Gastrocnemius medialis (tissue), 4 donors: ENCODE results near the gene AXL. TPM values are rescaled to one million over a fixed set of nuclear protein-coding genes. Genes with fewer than 3 reads are reported as not detected.
A peak's percentile ranks its signal among the peaks of the same experiment; 100 is the strongest.
"Not testable (repeated sequence)": the region's sequence is repeated elsewhere in the genome, so short reads cannot be mapped to it uniquely, and the experiment has no call there.

Source experiments
- ATAC-seq, 2 donors: fragments of 150-250 bp; one replicate each; pipeline ENCODE4 v1.9.1; 2016
- DNase-seq, 2 donors: peaks; one replicate each; pipeline ENCODE4 v3.0.0-alpha.2; 2019
- H3K27ac ChIP-seq, 4 donors: fragments of 200-600 bp; sonication (generic); 1 replicate in 1 of 4; 2 replicates in 3 of 4; pipeline ENCODE4 v1.5.1; 2016 to 2018; ENCODE audit warnings: mild to moderate bottlenecking in 2 of 4, moderate library complexity in 1 of 4
- H3K27me3 ChIP-seq, 3 donors: fragments of 200-600 bp; sonication (generic) in 2 of 3; 1 replicate in 1 of 3; 2 replicates in 2 of 3; pipeline versions ENCODE4 v1.5.1 to v1.6.0; 2016 to 2019; ENCODE audit warnings: mild to moderate bottlenecking in 1 of 3, moderate library complexity in 1 of 3
- H3K36me3 ChIP-seq, 2 donors: fragments of 200-600 bp; sonication (generic) in 1 of 2; one replicate each; pipeline ENCODE4 v1.5.1; 2017 to 2018
- H3K4me1 ChIP-seq, 2 donors: fragments of 200-600 bp; sonication (generic) in 1 of 2; one replicate each; pipeline ENCODE4 v1.5.1; 2016 to 2017; ENCODE audit warnings: mild to moderate bottlenecking in 2 of 2
- H3K4me3 ChIP-seq, 4 donors: fragments of 200-600 bp; sonication (generic) in 3 of 4; 1 replicate in 1 of 4; 2 replicates in 3 of 4; pipeline ENCODE4 v1.5.1; 2016 to 2019; ENCODE audit warnings: mild to moderate bottlenecking in 2 of 4
- H3K9me3 ChIP-seq, 3 donors: fragments of 200-600 bp; sonication (generic) in 2 of 3; 1 replicate in 1 of 3; 2 replicates in 2 of 3; pipeline ENCODE4 v1.5.1; 2016 to 2019
- POLR2A ChIP-seq, 2 donors: fragments of 450-650 bp; IDR thresholded peaks; one replicate each; pipeline ENCODE4 v1.6.1; 2017; ENCODE audit warnings: antibody characterized with exemption in 2 of 2, mild to moderate bottlenecking in 2 of 2, moderate library complexity in 2 of 2
- in situ Hi-C, 4 donors: fragments of 200-750 bp; cut with MboI; loops; one replicate each; pipeline versions ENCODE4 v1.15.0 to v1.8.0; 2017; ENCODE audit warnings: low sequenced_read_pairs in 4 of 4
- intact Hi-C: fragments of 100-400 bp; cut with DNase I; formaldehyde crosslinking; loops from one replicate; pipeline ENCODE4 v1.15.1; 2023; ENCODE audit warnings: low total_unique reads
- total RNA-seq, 4 donors: library from RNA; depleted of rRNA; stranded (reverse); fragments of >200 nt; gene quantifications; one replicate each; pipeline versions ENCODE4 v1.1.0 to v1.2.3, GENCODE V29; 2016
- TF ChIP-seq, protein P1 (sequence below), 5 experiments: fragments of 450-650 bp in 3 of 5; fragments of 200-600 bp in 2 of 5; sonication (generic) in 2 of 5; IDR thresholded peaks in 4 of 5; conservative IDR thresholded peaks in 1 of 5; 1 replicate in 4 of 5; 2 replicates in 1 of 5; pipeline ENCODE4 v1.5.1; 2016 to 2019; ENCODE audit warnings: antibody characterized with exemption in 5 of 5, mild to moderate bottlenecking in 3 of 5, moderate library complexity in 3 of 5

The AXL gene
- total RNA-seq, 4 donors from 2014 or later, result 17.4 to 49.2 (median 37.4) TPM

DNA sequence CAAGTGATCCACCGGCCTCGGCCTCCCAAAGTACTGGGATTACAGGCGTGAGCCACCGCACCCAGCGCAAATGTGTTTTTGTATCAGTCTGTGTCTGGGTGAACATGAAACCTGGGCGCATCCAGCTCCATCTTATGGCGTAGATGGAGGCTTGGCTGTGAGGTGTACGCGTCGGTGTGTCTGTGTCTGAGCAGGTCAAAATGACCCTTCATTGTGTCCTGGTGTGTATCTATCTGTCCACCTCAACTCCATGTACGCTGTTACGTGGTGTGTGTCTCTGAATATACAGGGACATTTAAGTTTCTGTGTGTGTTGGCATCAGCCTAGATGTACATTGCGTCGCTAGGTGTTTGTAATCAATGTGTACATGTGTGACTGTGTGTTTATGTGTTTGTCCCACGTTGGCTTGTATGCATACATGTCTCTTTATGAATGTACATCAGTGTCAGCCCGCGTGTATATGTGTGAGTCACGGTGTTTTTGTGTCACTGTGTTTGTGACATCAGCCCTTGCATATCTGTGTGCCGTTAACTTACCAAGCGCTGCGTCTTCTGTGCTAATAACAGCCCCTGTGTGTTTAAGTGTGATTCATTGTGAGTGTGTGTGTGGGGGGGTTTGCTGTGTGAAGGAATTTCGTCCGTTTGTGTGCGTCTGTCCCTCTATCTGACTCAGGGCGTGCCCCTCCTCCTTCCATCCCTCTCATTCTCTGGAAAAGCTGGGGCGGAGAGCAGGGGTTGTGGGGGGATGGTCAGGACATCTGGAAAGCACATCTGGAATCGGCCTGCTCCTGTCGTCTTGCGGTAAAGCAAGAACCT, 6.4 kb downstream of the AXL start:
- H3K27me3 ChIP-seq, result peaks cover 0 to 15% (median 14%) of the 10 kb centered on the region in 3 donors
- TF ChIP-seq POLR2A (IDR thresholded peaks at IDR 0.05), result peak in 1 of 2 donors; percentile 13
- TF ChIP-seq, protein P1, sequence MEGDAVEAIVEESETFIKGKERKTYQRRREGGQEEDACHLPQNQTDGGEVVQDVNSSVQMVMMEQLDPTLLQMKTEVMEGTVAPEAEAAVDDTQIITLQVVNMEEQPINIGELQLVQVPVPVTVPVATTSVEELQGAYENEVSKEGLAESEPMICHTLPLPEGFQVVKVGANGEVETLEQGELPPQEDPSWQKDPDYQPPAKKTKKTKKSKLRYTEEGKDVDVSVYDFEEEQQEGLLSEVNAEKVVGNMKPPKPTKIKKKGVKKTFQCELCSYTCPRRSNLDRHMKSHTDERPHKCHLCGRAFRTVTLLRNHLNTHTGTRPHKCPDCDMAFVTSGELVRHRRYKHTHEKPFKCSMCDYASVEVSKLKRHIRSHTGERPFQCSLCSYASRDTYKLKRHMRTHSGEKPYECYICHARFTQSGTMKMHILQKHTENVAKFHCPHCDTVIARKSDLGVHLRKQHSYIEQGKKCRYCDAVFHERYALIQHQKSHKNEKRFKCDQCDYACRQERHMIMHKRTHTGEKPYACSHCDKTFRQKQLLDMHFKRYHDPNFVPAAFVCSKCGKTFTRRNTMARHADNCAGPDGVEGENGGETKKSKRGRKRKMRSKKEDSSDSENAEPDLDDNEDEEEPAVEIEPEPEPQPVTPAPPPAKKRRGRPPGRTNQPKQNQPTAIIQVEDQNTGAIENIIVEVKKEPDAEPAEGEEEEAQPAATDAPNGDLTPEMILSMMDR (IDR thresholded peaks at IDR 0.05 in 4 of 5, conservative IDR thresholded peaks at IDR 0.05 in 1 of 5), result no peak
- DNase-seq (peak; percentile 44 to 60), ATAC-seq (peak; percentile 70 to 80)
- intact Hi-C loops, result loop anchor here (1.0 kb wide), 1 partner anchor 37 kb away; no protein-coding TSS in a partner anchor
- peak overlapping the region; percentile 41 to 60 (median 56) for H3K4me3 ChIP-seq
- in situ Hi-C loops, result no loop called here
- no peaks in the 10 kb centered on the region for H3K36me3 ChIP-seq
- H3K4me1 ChIP-seq, result peaks cover 6 to 10% of the 10 kb centered on the region in 2 donors
- no peaks in the 10 kb centered on the region for H3K9me3 ChIP-seq
- peak overlapping the region; percentile 68 to 80 (median 76) for H3K27ac ChIP-seq

DNA sequence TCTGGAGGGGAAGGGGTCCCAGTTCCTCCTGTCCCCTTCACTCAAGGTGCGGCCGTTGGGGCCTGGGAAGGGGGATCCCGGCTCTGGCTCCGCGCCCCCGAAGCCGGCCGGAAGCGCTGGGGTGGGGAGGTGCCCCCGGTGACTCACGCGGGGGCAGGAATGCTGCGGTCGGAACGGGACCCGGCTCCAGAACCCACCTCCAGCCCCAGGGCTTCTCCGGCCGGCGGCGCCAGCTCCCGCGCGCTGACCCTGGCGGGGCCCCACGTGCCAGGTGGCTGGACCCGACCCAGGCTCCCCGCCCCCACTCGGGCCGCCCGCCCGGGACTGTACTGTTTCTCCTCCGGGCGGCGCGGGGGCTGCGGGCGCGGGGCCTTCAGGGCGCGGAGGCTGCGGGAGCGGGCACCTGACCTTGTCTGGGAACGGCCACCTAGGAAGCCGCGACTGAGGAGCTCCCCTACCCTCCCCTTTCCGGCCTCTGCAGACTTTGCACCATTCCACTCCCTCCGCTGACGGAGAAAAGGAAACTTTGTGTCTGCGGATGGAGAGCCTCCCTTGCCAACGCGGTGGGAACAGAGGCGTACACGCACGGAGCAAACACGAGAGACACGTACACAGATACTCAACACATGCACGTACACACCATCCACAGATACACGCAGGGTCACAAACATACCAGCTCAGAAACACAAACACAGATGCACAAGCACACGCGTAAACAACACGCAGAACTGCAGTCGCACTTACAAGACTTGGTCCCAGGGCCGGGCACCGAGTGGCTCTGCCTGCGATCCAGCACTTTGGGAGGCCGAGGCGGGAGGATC, 7.2 kb downstream of the AXL start:
- DNase-seq (peak in 1 of 2 donors; percentile 52), ATAC-seq (peak; percentile 54 to 70)
- H3K9me3 ChIP-seq, result no peaks in the 10 kb centered on the region
- H3K27ac ChIP-seq, result peak overlapping the region; percentile 68 to 80 (median 76)
- intact Hi-C loops, result loop anchor here (1.0 kb wide), 1 partner anchor 36 kb away; no protein-coding TSS in a partner anchor
- H3K4me1 ChIP-seq, result peaks cover 6 to 10% of the 10 kb centered on the region in 2 donors
- H3K4me3 ChIP-seq, result peak overlapping the region; percentile 41 to 60 (median 56)
- in situ Hi-C loops, result no loop called here
- peaks cover 0 to 11% (median 11%) of the 10 kb centered on the region in 3 donors for H3K27me3 ChIP-seq
- H3K36me3 ChIP-seq, result no peaks in the 10 kb centered on the region
- TF ChIP-seq POLR2A (IDR thresholded peaks at IDR 0.05), result no peak
- TF ChIP-seq, protein P1 (IDR thresholded peaks at IDR 0.05 in 4 of 5, conservative IDR thresholded peaks at IDR 0.05 in 1 of 5), result peak in 2 of 5 experiments; percentile 13 to 20

DNA sequence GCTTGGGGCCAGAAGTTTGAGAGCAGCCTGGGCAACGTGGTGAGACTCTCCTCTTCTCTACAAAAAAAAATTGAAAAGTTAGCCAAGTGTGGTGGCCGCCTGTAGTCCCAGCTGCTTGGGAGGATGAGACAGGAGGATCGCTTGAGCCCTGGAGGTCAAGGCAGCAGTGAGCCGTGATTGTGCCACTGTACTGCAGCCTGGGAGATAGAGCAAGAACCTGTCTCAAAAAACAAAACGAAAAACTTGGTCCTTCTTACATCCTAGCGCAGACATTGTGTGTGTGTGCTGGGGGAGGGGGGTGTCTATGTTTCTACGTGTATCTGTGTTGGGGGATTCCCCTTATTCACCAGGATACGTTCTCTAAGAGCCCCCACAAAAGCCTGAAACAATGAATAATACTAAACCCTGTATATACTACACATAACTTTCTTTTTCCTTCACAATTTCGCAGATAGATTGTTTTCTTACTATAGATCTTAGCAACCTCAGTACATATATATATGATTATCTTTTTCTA, 7.9 kb downstream of the AXL start:
- DNase-seq (no peak), ATAC-seq (no peak)
- in situ Hi-C loops (no loop called here), intact Hi-C loops (loop anchor here (1.0 kb wide), 1 partner anchor 35 kb away; no protein-coding TSS in a partner anchor)
- Histone ChIP-seq H3K36me3 (no peaks in the 10 kb centered on the region), H3K27me3 (peaks cover 0 to 13% (median 11%) of the 10 kb centered on the region in 3 donors), H3K27ac (peak overlapping the region; percentile 68 to 80 (median 76)), H3K4me3 (peak overlapping the region; percentile 41 to 60 (median 56)), H3K9me3 (no peaks in the 10 kb centered on the region), H3K4me1 (peaks cover 6 to 10% of the 10 kb centered on the region in 2 donors)
- TF ChIP-seq, protein P1 (IDR thresholded peaks at IDR 0.05 in 4 of 5, conservative IDR thresholded peaks at IDR 0.05 in 1 of 5), result no peak
- no peak for TF ChIP-seq POLR2A (IDR thresholded peaks at IDR 0.05)

DNA sequence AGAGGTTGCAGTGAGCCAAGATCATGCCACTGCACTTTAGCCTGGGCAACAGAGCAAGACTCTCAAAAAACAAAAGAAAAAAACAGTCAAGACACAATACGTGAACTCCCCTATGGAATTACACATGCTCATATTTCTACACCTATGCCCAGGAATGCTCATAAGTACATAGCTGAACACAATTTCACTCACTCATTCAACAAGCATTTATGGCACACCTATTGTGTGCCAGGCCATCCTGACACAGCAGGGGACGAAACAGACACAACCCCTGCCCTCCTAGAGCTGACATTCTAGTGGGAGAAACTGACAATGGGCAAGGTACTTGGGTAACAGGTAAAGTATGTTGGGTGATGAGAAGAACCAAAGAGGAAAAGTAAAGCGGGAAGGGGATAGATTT, 9.5 kb downstream of the AXL start:
- Histone ChIP-seq H3K27ac (no peak overlapping the region), H3K4me3 (no peak overlapping the region), H3K9me3 (no peaks in the 10 kb centered on the region), H3K27me3 (peaks cover 0 to 13% (median 11%) of the 10 kb centered on the region in 3 donors), H3K4me1 (peaks cover 6 to 10% of the 10 kb centered on the region in 2 donors), H3K36me3 (no peaks in the 10 kb centered on the region)
- DNase-seq (no peak), ATAC-seq (no peak)
- TF ChIP-seq, protein P1 (IDR thresholded peaks at IDR 0.05 in 4 of 5, conservative IDR thresholded peaks at IDR 0.05 in 1 of 5), result no peak
- no peak for TF ChIP-seq POLR2A (IDR thresholded peaks at IDR 0.05)
- in situ Hi-C loops (no loop called here), intact Hi-C loops (no loop called here)

DNA sequence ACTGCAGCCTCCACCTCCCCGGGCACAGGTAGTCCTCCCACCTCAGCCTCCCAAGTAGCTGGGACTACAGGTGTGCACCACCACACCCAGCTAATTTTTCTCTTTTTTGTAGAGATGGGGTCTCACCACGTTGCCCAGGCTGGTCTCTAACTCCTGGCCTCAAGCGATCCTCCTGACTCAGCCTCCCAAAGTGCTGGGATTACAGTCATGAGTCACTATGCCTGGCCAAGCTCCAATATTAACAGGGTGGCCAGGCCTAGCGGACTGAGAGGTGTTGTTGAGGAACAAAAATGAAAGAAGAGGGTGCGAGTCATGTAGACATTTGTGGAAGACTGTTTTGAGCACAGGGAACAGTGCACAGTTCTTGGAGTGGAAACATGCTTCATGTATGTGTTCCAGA, 10.3 kb downstream of the AXL start:
- DNase-seq, H3K4me3 ChIP-seq, H3K36me3 ChIP-seq, intact Hi-C loops, H3K27ac ChIP-seq, ATAC-seq, H3K4me1 ChIP-seq, in situ Hi-C loops, H3K9me3 ChIP-seq: not testable (repeated sequence)
- peaks cover 0 to 13% (median 11%) of the 10 kb centered on the region in 3 donors for H3K27me3 ChIP-seq
